Endodermal cell (in vitro differentiated cells): ENCODE data around the gene ADAM30. TPM values are rescaled to one million over a fixed set of nuclear protein-coding genes. Genes with fewer than 3 reads are reported as not detected.

Experiments used
- DNase-seq: peaks from one replicate; pipeline ENCODE4 v3.0.0-alpha.2; 2017
- H3K27ac ChIP-seq: 2 replicates; pipeline ENCODE4 v1.5.1; 2013; ENCODE audit warnings: mild to moderate bottlenecking, low read depth, low read length, moderate library complexity
- H3K27me3 ChIP-seq: 2 replicates; pipeline ENCODE4 v1.6.1; 2013; ENCODE audit warnings: mild to moderate bottlenecking, low read length, moderate library complexity; ENCODE audit not compliant: insufficient read depth, control insufficient read depth, poor library complexity, severe bottlenecking
- H3K36me3 ChIP-seq: 2 replicates; pipeline ENCODE4 v1.7.0; 2013; ENCODE audit warnings: mild to moderate bottlenecking, low read length, moderate library complexity; ENCODE audit not compliant: control insufficient read depth, insufficient read depth
- H3K4me1 ChIP-seq: one replicate; pipeline ENCODE4 v1.7.0; 2013; ENCODE audit warnings: low read length; ENCODE audit not compliant: control insufficient read depth, insufficient read depth
- H3K4me3 ChIP-seq: 2 replicates; pipeline ENCODE4 v1.5.1; 2013; ENCODE audit warnings: mild to moderate bottlenecking, low read length, moderate library complexity
- H3K9ac ChIP-seq: 2 replicates; pipeline ENCODE4 v1.6.1; 2013; ENCODE audit warnings: mild to moderate bottlenecking, low read length, moderate library complexity; ENCODE audit not compliant: poor library complexity, severe bottlenecking; ENCODE audit errors: extremely low read depth
- H3K9me3 ChIP-seq: 2 replicates; pipeline ENCODE4 v1.6.1; 2013; ENCODE audit warnings: mild to moderate bottlenecking, low read length, moderate library complexity; ENCODE audit not compliant: control insufficient read depth
- H3K27ac Mint-ChIP-seq: 2 replicates; pipeline ENCODE4 v1.8.0; 2020; ENCODE audit warnings: mixed read lengths
- H3K27me3 Mint-ChIP-seq: 2 replicates; pipeline ENCODE4 v1.8.0; 2021; ENCODE audit warnings: mild to moderate bottlenecking, mixed read lengths; ENCODE audit not compliant: insufficient read depth
- H3K36me3 Mint-ChIP-seq: 2 replicates; pipeline ENCODE4 v1.8.0; 2020; ENCODE audit warnings: low read depth, mixed read lengths
- H3K4me1 Mint-ChIP-seq: 2 replicates; pipeline ENCODE4 v1.8.0; 2020; ENCODE audit warnings: mixed read lengths
- H3K4me3 Mint-ChIP-seq: 2 replicates; pipeline ENCODE4 v1.8.0; 2020; ENCODE audit warnings: mild to moderate bottlenecking, moderate library complexity, mixed read lengths
- H3K9me3 Mint-ChIP-seq: 2 replicates; pipeline ENCODE4 v1.8.0; 2020; ENCODE audit warnings: mild to moderate bottlenecking, mixed read lengths
- CTCF ChIP-seq: fragments of 200-600 bp; sonication (generic); conservative IDR thresholded peaks from 2 replicates; pipeline ENCODE4 v1.5.0; 2021; ENCODE audit warnings: antibody characterized with exemption, mild to moderate bottlenecking
- WGBS, 2 experiments: methylation state at CpG; one replicate each; pipeline versions ENCODE4 v1.1.5 to v1.1.7; 2013; ENCODE audit warnings: missing lambda C conversion rate in 2 of 2, mixed read lengths in 1 of 2; ENCODE audit not compliant: insufficient coverage in 1 of 2, insufficient read length in 1 of 2; 5-methylcytosine and 5-hydroxymethylcytosine counted together
- total RNA-seq, 2 donors: library from RNA; stranded (reverse); fragmentation: NEBNext Ultra II Directional in 1 of 2; extraction: Animal tissue kit (Norgen Biotek cat#: 25700) in 1 of 2; gene quantifications; 2 replicates in 1 of 2; 3 replicates in 1 of 2; pipeline ENCODE4 v1.2.1, GENCODE V29; 2021

The ADAM30 gene
- total RNA-seq, 2 donors from 2014 or later = not detected

GRCh38 chr1:119870917-119871596 is 25.3 kb downstream of the ADAM30 start:
- Mint-ChIP-seq H3K4me1 (peaks cover 4% of the 10 kb centered on the region), H3K9me3 (no peaks in the 10 kb centered on the region), H3K27me3 (peaks cover 5% of the 10 kb centered on the region), H3K4me3 (no peak overlapping the region), H3K36me3 (no peaks in the 10 kb centered on the region), H3K27ac (no peak overlapping the region)
- TF ChIP-seq CTCF = peak; percentile 97
- WGBS, 2 experiments = 47 to 64% methylated on average over 14 to 20 of the region's 20 CpGs
- no peaks in the 10 kb centered on the region for H3K4me1 ChIP-seq
- H3K36me3 ChIP-seq = no peaks in the 10 kb centered on the region
- no peaks in the 10 kb centered on the region for H3K9me3 ChIP-seq
- H3K27ac ChIP-seq = no peak overlapping the region
- no peaks in the 10 kb centered on the region for H3K27me3 ChIP-seq
- H3K4me3 ChIP-seq = no peak overlapping the region
- peak; percentile 98 for DNase-seq
- H3K9ac ChIP-seq = no peak overlapping the region

GRCh38 chr1:119869995-119870394 is 26.3 kb downstream of the ADAM30 start:
- 86 to 93% methylated on average over 1 of the region's 1 CpG for WGBS, 2 experiments
- no peaks in the 10 kb centered on the region for H3K9me3 Mint-ChIP-seq
- peaks cover 4% of the 10 kb centered on the region for H3K4me1 Mint-ChIP-seq

DNA sequence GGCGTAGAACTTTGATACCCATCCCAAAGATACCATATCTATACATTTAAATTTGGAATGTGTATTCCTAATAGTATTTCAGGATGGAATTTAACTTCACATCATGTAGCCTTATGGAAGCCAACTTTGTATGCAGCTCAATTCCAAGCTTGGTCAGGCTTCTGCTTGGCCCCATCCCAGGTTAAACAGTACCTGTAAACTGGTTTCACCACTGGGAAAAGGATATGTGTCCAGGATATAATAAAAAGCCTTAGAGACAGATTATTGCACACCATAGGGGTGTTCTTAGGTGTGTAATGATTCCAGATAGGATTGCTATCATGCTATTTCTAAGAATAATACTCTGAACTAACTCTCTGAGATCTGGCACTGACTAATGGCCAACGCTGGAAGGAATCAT is 28.1 kb downstream of the ADAM30 start:
- WGBS, 2 experiments = 77 to 82% methylated on average over 1 to 2 of the region's 2 CpGs
- H3K27me3 Mint-ChIP-seq = peaks cover 2% of the 10 kb centered on the region
- H3K27ac ChIP-seq = no peak overlapping the region
- no peak overlapping the region for H3K27ac Mint-ChIP-seq
- DNase-seq = no peak
- H3K9me3 Mint-ChIP-seq = no peaks in the 10 kb centered on the region
- H3K4me3 Mint-ChIP-seq = no peak overlapping the region
- no peaks in the 10 kb centered on the region for H3K36me3 Mint-ChIP-seq
- peaks cover 4% of the 10 kb centered on the region for H3K4me1 Mint-ChIP-seq
- H3K9me3 ChIP-seq = no peaks in the 10 kb centered on the region
- TF ChIP-seq CTCF = no peak
- no peak overlapping the region for H3K9ac ChIP-seq
- no peaks in the 10 kb centered on the region for H3K27me3 ChIP-seq
- no peaks in the 10 kb centered on the region for H3K36me3 ChIP-seq
- H3K4me3 ChIP-seq = no peak overlapping the region
- no peaks in the 10 kb centered on the region for H3K4me1 ChIP-seq

More at GRCh38 chr1:119869995-119870394, 26.3 kb downstream of the ADAM30 start:
- no peak for TF ChIP-seq CTCF
- Histone ChIP-seq H3K27me3 (no peaks in the 10 kb centered on the region), H3K4me3 (no peak overlapping the region), H3K9me3 (no peaks in the 10 kb centered on the region), H3K36me3 (no peaks in the 10 kb centered on the region), H3K4me1 (no peaks in the 10 kb centered on the region), H3K9ac (no peak overlapping the region), H3K27ac (no peak overlapping the region)
- Mint-ChIP-seq H3K36me3 (no peaks in the 10 kb centered on the region), H3K27ac (no peak overlapping the region), H3K4me3 (no peak overlapping the region), H3K27me3 (peaks cover 5% of the 10 kb centered on the region)
- DNase-seq = no peak
